ENCODE results near the gene FAM168A.
"Not testable (repeated sequence)": the region's sequence is repeated elsewhere in the genome, so short reads cannot be mapped to it uniquely, and the experiment has no call there.

The FAM168A gene

DNA sequence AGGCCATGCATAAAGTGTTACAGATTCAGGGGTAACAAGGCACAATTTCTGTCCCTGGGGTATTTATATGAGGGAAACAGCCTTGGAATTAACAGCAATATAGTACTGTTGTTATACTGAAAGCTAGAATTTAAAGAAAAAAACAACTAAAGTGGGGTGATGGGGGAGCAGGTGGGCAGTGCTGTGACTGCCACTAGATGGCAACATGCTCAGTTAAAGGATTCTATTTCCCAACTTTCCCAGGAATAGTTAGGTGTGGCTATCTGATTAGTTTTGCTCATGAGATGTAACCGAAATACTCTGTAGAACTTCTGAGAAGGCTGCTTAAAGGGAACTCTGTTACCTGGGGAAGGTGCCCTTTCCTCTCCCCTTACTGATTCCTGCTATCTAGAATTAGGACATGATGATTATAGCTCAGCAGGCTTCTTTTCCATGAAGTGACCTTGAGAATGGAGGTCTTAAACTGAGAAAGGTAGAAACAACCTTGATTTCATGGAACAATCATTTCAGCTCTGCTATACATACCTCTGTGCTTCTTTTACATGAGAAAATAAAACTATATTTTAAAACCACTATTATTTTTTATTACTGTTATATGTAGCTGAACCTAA is 119.1 kb downstream of the FAM168A start:
- Histone ChIP-seq H3K9me3 (no peaks in the 10 kb centered on the region), H3K4me1 (ENCODE audit: control insufficient read depth in 1 of 2, insufficient read depth in 1 of 2, low read depth in 1 of 2, low read length in 1 of 2) (peaks cover 6 to 10% of the 10 kb centered on the region in 2 experiments), H3K36me3 (no peaks in the 10 kb centered on the region), H3K4me3 (ENCODE audit: low read depth in 1 of 2, low read length in 1 of 2) (no peak overlapping the region), H3K27me3 (no peaks in the 10 kb centered on the region), H3K27ac (no peak overlapping the region)
- TF ChIP-seq, protein P1, sequence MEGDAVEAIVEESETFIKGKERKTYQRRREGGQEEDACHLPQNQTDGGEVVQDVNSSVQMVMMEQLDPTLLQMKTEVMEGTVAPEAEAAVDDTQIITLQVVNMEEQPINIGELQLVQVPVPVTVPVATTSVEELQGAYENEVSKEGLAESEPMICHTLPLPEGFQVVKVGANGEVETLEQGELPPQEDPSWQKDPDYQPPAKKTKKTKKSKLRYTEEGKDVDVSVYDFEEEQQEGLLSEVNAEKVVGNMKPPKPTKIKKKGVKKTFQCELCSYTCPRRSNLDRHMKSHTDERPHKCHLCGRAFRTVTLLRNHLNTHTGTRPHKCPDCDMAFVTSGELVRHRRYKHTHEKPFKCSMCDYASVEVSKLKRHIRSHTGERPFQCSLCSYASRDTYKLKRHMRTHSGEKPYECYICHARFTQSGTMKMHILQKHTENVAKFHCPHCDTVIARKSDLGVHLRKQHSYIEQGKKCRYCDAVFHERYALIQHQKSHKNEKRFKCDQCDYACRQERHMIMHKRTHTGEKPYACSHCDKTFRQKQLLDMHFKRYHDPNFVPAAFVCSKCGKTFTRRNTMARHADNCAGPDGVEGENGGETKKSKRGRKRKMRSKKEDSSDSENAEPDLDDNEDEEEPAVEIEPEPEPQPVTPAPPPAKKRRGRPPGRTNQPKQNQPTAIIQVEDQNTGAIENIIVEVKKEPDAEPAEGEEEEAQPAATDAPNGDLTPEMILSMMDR (IDR thresholded peaks at IDR 0.05), result no peak

DNA sequence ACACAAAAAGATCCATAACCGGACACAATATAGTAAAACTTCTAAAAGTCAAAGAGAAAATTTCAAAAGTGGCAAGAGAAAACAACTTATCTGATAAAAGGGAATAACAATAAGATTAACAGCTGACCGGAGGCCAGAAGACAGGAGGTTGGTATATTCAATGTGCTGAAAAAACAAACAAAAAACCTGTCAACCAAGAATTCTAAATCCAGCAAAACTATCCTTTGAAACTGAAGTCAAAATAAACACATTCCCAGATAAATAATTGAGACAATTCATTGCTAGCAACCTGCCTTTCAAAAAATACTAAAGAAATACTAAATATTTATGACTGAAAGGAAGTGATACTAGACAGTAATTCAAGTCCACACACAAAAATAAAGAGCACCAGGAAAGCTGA is 120.4 kb downstream of the FAM168A start:
- H3K4me3 ChIP-seq (ENCODE audit: low read depth in 1 of 2, low read length in 1 of 2), result no peak overlapping the region
- TF ChIP-seq, protein P1 (IDR thresholded peaks at IDR 0.05), result no peak
- peaks cover 6 to 10% of the 10 kb centered on the region in 2 experiments for H3K4me1 ChIP-seq (ENCODE audit: control insufficient read depth in 1 of 2, insufficient read depth in 1 of 2, low read depth in 1 of 2, low read length in 1 of 2)
- H3K27me3 ChIP-seq, result no peaks in the 10 kb centered on the region
- H3K9me3 ChIP-seq, result no peaks in the 10 kb centered on the region
- no peak overlapping the region for H3K27ac ChIP-seq
- H3K36me3 ChIP-seq, result no peaks in the 10 kb centered on the region

DNA sequence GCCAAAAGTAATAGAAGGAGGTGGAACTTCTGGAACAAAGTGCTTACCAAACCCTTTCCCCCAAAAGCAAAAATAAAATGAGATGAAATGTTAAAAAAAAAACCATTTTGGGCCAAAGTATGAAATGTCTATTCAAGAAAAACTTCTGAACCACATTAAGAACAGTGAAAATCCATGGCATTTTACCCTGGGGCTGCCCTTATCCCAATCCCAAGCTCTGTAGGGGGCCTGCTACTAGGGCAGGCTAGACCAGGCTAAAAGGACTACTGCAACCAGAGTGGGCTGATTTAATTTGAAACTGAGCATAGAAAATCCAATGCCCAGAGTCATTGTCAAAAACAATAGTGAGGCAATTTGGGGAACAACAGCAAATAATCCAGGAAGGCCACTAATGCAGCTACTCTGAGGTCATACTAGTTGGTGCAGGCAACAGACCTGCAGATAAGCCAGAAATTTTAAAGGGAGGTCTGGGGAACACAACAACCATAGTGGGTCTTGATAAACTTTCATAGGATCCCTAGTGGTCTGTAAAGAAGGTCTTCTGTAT is 122.3 kb downstream of the FAM168A start:
- no peaks in the 10 kb centered on the region for H3K9me3 ChIP-seq
- TF ChIP-seq, protein P1 (IDR thresholded peaks at IDR 0.05), result no peak
- no peak overlapping the region for H3K27ac ChIP-seq
- no peaks in the 10 kb centered on the region for H3K27me3 ChIP-seq
- peaks cover under 1 to 3% of the 10 kb centered on the region in 2 experiments for H3K4me1 ChIP-seq (ENCODE audit: control insufficient read depth in 1 of 2, insufficient read depth in 1 of 2, low read depth in 1 of 2, low read length in 1 of 2)
- H3K4me3 ChIP-seq (ENCODE audit: low read depth in 1 of 2, low read length in 1 of 2), result no peak overlapping the region
- H3K36me3 ChIP-seq, result no peaks in the 10 kb centered on the region

DNA sequence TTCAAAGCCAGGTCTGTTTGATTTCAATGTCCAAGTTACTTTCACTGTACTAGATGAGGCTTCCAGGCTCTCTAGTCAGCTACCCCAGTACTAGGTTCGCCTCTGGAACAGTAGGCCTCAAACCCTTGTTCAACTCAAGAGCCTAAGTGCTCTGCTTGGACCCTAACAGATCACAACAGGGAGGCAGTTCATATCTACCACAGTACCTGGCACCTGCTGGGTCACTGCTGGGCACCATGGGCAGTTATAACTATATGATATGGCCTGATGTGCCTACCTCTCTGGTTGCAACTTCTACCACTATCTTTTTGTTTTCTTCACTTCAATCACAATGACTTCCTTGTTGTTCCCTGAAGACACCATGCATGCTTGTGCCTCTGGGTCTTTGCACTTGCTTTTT is 124.7 kb downstream of the FAM168A start:
- TF ChIP-seq, protein P1 (IDR thresholded peaks at IDR 0.05), result no peak
- H3K4me1 ChIP-seq (ENCODE audit: control insufficient read depth in 1 of 2, insufficient read depth in 1 of 2, low read depth in 1 of 2, low read length in 1 of 2), result no peaks in the 10 kb centered on the region
- H3K9me3 ChIP-seq, result no peaks in the 10 kb centered on the region
- no peak overlapping the region for H3K4me3 ChIP-seq (ENCODE audit: low read depth in 1 of 2, low read length in 1 of 2)
- no peaks in the 10 kb centered on the region for H3K27me3 ChIP-seq
- H3K36me3 ChIP-seq, result peaks cover 3% of the 10 kb centered on the region
- H3K27ac ChIP-seq, result no peak overlapping the region

DNA sequence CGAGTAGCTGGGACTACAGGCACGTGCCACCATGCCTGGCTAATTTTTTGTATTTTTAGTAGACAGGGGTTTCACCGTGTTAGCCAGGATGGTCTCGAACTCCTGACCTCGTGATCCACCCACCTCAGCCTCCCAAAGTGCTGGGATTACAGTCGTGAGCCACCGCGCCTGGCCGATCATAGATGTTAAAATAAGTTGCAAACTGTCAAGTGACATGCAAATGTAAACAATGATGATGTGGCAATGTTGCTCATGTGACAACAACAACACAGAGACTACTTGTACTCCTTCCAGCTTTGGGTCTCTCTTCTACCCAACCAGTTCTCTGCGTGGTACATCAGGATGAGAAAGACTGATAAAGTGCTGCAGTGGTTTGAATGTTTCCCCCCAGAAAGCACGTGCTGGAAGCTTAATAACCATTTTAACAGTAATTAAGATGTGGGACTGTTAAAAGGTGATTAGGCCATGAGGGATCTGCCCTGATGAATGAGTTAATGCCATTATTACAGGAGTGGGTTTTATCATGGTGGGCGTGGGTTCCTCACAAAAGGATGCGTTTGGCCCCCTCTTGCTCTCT is 127.8 kb downstream of the FAM168A start:
- not testable (repeated sequence) for H3K27me3 ChIP-seq; H3K4me1 ChIP-seq (ENCODE audit: control insufficient read depth in 1 of 2, insufficient read depth in 1 of 2, low read depth in 1 of 2, low read length in 1 of 2); H3K36me3 ChIP-seq; H3K4me3 ChIP-seq (ENCODE audit: low read depth in 1 of 2, low read length in 1 of 2); H3K9me3 ChIP-seq; H3K27ac ChIP-seq

DNA sequence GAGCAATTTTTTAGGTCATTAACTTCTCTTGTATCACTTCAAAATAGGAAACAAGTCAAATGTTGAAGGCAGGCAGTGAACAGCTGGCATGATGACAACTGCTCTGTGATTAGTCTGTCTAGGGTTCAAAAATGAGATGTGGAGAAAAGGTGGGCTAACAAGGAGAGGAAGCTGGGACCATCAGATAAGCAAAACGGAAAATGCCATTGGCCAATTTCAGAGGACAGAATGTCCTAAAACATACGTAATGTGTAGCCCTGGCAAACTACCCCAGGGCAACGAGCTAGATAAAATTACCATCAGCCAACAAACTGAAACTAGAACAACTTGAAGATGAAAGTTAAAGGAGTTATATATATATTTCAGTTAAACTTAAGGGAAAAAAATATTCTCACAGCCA is 128.5 kb downstream of the FAM168A start:
- H3K27me3 ChIP-seq, result no peaks in the 10 kb centered on the region
- peaks cover 3% of the 10 kb centered on the region for H3K36me3 ChIP-seq
- peaks cover 0 to 4% of the 10 kb centered on the region in 2 experiments for H3K4me1 ChIP-seq (ENCODE audit: control insufficient read depth in 1 of 2, insufficient read depth in 1 of 2, low read depth in 1 of 2, low read length in 1 of 2)
- no peak overlapping the region for H3K4me3 ChIP-seq (ENCODE audit: low read depth in 1 of 2, low read length in 1 of 2)
- H3K27ac ChIP-seq, result no peak overlapping the region
- H3K9me3 ChIP-seq, result no peaks in the 10 kb centered on the region
- TF ChIP-seq, protein P1 (IDR thresholded peaks at IDR 0.05), result no peak
